SK-N-MC (cell line): ENCODE measurements around the gene SLC4A1.
"Not testable (repeated sequence)": the region's sequence is repeated elsewhere in the genome, so short reads cannot be mapped to it uniquely, and the experiment has no call there.

ENCODE experiments used
- DNase-seq: peaks from one replicate; pipeline ENCODE4 v3.0.0-alpha.2; 2011; ENCODE audit warnings: low read depth, low spot score
- H3K27ac ChIP-seq: fragments of 200-600 bp; sonication (generic); 2 replicates; pipeline ENCODE4 v1.5.1; 2016; ENCODE audit warnings: mixed run types
- H3K36me3 ChIP-seq: fragments of 200-600 bp; sonication (generic); 2 replicates; pipeline ENCODE4 v1.6.1; 2017; ENCODE audit warnings: antibody characterized with exemption, low read length, mixed read lengths; ENCODE audit not compliant: insufficient read depth
- H3K4me3 ChIP-seq: fragments of 200-600 bp; sonication (generic); 2 replicates; pipeline ENCODE4 v1.5.1; 2016
- H3K9ac ChIP-seq: fragments of 200-600 bp; sonication (generic); 2 replicates; pipeline ENCODE4 v1.8.0; 2017; ENCODE audit warnings: mixed run types, mixed read lengths; ENCODE audit not compliant: insufficient read length
- H3K9me3 ChIP-seq: fragments of 200-600 bp; sonication (generic); 2 replicates; pipeline ENCODE4 v1.6.1; 2017; ENCODE audit warnings: low read depth, mild to moderate bottlenecking, antibody characterized with exemption, low read length, moderate library complexity, mixed read lengths
- EZH2 ChIP-seq: fragments of 200-600 bp; sonication (generic); IDR thresholded peaks from one replicate; pipeline ENCODE4 v1.6.1; 2017; ENCODE audit warnings: antibody characterized with exemption
- FOXP2 ChIP-seq: optimal IDR thresholded peaks from 2 replicates; pipeline ENCODE3; 2011; ENCODE audit warnings: mild to moderate bottlenecking, moderate library complexity; ENCODE audit not compliant: insufficient read depth; ENCODE audit errors: extremely low read length, control extremely low read depth
- POLR2AphosphoS5 ChIP-seq: IDR thresholded peaks from 2 replicates; pipeline ENCODE4 v1.6.1; 2012; ENCODE audit warnings: mild to moderate bottlenecking, low read depth, low read length, borderline replicate concordance

The SLC4A1 gene

DNA sequence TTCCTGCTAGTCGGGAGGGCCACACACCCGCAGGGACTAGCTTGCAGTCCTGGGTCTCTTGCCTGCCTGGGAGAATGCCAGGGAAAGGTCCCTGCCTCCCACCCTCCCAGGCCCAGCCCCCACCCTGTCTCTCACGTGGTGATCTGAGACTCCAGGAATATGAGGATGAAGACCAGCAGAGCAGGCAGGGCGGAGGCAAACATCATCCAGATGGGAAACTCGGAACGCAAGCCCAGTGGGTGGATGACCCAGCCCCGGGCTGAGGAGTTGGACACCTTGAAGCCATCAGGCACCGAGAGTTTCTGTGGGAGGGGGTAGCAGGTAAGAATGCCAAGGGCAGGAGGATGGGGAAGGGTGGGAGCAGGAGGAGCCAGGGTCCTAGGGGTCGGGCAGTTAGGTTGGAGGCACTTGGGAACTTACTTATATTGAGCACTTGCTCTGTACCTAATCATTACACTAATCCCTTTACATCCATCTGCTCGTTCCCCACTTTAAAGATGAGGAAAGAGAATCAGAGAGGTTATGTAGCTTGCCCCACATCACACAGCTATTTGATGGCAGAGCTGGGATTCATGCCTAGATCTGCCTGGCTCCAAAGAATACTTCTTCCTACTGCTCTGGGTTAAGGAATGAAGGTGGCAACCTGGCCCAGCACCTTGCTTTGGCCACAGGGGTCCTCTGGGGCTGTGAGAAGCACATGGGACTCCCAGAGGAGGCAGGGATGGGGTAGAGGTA, 13.4 kb downstream of the SLC4A1 start:
- H3K9me3 ChIP-seq: no peaks in the 10 kb centered on the region
- H3K36me3 ChIP-seq: no peaks in the 10 kb centered on the region
- no peak for TF ChIP-seq POLR2AphosphoS5
- TF ChIP-seq FOXP2: no peak
- H3K9ac ChIP-seq: no peak overlapping the region
- no peak overlapping the region for H3K27ac ChIP-seq
- DNase-seq: no peak
- no peak overlapping the region for H3K4me3 ChIP-seq

DNA sequence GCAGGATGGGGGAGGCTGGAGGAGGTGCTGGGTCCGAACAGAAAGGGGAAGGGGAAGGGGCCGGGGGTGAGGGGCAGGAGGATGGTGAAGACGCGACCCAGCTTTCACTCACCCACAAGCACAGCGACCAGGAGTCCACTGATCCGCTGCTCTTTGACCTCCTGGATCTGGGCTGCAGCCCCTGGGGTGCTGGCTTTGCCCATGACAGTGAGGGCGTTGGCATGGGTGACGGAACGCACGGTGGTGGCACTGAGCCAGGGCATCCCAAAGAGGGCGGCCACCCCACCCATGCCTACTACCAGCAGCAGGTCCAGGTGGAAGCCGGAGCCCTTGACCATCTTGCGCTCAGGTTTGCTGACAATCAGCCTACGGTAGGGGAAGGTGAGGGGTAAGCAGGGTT, 14.9 kb downstream of the SLC4A1 start:
- Histone ChIP-seq H3K36me3 (no peaks in the 10 kb centered on the region), H3K9me3 (no peaks in the 10 kb centered on the region), H3K9ac (no peak overlapping the region), H3K4me3 (no peak overlapping the region), H3K27ac (no peak overlapping the region)
- no peak for DNase-seq
- TF ChIP-seq EZH2: no peak
- no peak for TF ChIP-seq FOXP2
- TF ChIP-seq POLR2AphosphoS5: no peak

DNA sequence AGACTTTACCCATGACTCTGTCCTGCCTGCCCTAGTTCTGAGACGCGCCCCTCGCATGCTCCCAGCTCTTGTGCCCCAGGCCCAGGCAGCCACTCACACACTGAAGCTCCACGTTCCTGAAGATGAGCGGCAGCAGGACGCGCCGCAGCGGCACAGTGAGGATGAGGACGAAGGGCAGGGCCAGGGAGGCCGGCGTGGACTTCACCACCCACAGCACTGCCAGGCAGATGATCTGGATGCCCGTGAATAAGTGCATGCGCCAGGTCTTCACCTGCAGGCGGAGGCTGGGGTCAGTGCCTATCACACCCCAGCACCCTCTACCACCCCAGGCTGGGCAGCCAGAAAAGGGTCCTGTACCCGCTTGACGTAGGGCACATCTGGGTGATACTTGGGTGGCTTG, 16.9 kb downstream of the SLC4A1 start:
- H3K9me3 ChIP-seq: no peaks in the 10 kb centered on the region

DNA sequence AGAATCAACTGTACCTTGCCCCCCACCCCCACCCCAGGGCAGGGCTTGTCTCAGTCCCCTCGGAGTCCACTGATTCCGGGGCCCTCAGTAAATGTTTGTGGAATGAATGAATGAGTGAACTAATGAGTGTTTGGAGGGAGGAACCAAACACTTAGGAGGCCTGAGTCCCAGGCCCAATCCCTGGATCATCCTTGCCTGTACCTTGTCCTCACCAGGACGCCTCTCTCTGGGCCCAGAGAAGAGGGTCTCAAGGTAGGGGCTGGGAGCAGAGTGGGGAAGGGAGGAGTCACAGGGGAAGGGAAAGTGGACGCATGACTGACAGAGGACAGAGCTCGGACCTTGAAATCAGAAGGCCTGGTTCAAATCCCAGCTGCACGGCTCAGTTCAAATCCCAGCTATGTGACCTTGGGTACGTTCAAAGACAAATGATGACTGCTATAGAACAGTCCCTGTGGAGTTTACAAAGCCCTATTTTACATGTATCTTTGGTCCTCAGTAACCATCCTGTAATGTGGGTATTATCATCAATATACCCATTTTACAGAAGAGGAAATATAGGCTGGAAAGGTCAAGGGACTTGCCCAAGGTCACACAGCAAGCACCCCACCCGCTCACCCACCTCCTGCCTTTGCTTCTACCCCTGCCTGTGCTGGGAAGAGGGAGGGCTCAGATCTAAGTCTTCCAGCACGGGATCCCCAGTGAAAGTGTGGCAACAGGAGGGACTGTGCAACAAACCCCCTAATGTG, 18.3 kb downstream of the SLC4A1 start:
- Histone ChIP-seq H3K36me3 (no peaks in the 10 kb centered on the region), H3K9ac (no peak overlapping the region), H3K9me3 (no peaks in the 10 kb centered on the region), H3K4me3 (no peak overlapping the region), H3K27ac (no peak overlapping the region)
- DNase-seq: no peak
- TF ChIP-seq FOXP2: no peak
- TF ChIP-seq EZH2: no peak
- TF ChIP-seq POLR2AphosphoS5: no peak

More for the DNA sequence above, 16.9 kb downstream of the SLC4A1 start:
- no peaks in the 10 kb centered on the region for H3K36me3 ChIP-seq
- no peak overlapping the region for H3K4me3 ChIP-seq
- TF ChIP-seq EZH2 (no peak), POLR2AphosphoS5 (no peak), FOXP2 (no peak)
- H3K9ac ChIP-seq: no peak overlapping the region
- H3K27ac ChIP-seq: no peak overlapping the region
- DNase-seq: no peak

DNA sequence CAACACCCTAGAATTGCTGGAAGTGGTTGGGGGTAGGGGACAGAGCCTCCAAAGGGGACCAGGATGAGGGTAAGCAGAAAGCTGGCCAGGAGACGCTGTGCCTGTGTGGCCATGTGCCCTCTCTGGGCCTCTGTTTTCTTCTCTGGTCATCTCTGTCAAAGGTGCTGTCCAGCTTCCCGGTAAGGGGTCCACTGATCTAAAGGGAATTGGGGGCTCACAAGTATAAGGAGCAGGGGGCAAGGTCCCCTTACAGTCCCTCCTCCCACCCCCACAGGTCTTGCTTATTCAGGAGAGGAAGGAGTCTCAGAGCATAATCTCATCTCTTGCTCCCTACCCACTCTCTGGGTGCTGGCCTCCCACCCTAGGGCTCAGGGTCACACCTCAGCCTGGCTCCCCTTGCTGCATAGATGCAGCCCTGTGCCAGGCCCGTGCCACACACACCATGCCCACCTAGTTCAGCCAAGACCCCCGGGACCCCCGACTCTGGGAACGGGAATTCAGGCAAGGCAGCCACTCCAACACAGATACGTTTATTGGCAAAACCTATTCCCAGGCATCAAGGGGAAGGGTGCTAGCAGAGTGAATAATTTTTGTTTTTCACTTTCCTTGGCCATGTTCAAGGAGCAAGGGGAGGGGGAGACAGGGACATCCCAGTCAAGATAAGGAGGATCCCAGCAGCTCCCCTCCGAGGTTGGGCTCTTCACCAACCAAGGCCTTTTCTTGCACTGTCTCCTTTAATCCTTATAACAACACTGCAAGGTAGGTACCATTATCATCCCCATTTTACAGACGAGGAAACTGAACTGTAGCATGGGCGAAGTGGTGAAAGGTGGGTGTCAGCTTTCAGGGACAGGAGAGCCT, 19.8 kb downstream of the SLC4A1 start:
- Histone ChIP-seq H3K36me3 (no peaks in the 10 kb centered on the region), H3K9ac (no peak overlapping the region), H3K9me3 (no peaks in the 10 kb centered on the region), H3K27ac (no peak overlapping the region), H3K4me3 (no peak overlapping the region)
- no peak for TF ChIP-seq FOXP2
- DNase-seq: no peak

DNA sequence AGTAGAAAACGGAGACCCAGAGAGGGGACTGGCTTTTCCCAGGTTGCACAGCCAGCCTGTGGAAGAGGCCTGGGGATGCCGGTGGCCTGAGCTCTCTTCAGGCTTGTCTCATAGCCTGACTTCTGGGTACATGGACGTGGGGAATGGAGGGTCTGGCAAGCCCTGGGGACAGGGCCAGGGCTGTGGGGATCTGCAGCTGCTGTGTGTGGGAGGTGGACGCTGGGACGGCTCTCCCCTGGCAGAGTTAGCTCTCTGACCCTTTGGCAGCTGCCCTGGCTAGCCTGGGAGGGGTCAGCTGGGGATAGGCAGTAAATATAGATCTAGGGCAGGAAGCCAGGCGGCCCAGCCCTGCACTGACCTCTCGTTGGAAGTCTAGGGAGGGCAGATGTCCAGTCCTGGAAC, 20.5 kb downstream of the SLC4A1 start:
- no peak overlapping the region for H3K27ac ChIP-seq
- TF ChIP-seq POLR2AphosphoS5 (no peak), FOXP2 (no peak), EZH2 (no peak)
- no peak overlapping the region for H3K9ac ChIP-seq
- H3K4me3 ChIP-seq: no peak overlapping the region
- DNase-seq: no peak
- H3K9me3 ChIP-seq: no peaks in the 10 kb centered on the region
- H3K36me3 ChIP-seq: no peaks in the 10 kb centered on the region

DNA sequence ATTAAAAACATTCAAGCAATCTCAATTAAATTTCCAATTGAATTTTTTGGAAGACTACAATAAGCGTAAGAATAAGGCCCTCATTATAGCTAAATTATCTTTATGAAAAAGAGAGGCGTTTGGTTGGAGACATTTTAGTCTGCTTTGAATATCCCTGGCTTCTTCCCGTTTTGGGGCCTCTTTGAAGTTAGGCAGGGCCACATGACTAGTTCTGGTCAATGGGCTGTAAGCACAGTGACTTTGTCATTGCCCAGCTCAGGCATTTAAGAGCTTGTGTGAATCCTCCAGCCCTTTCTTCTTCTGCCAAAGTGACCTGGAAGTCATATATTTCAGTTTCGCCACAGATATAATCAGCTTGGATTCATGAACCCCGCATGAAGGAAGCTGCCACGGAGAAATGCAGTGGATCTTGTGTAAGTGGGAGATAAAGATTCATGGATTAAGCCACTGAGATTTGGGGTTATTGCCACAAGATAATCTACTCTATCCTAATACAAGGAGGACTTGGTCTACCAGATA, 26.8 kb downstream of the SLC4A1 start:
- no peaks in the 10 kb centered on the region for H3K9me3 ChIP-seq
- H3K27ac ChIP-seq: no peak overlapping the region
- no peak for DNase-seq
- H3K9ac ChIP-seq: no peak overlapping the region
- TF ChIP-seq EZH2 (no peak), POLR2AphosphoS5 (no peak), FOXP2 (no peak)
- no peaks in the 10 kb centered on the region for H3K36me3 ChIP-seq
- H3K4me3 ChIP-seq: no peak overlapping the region

DNA sequence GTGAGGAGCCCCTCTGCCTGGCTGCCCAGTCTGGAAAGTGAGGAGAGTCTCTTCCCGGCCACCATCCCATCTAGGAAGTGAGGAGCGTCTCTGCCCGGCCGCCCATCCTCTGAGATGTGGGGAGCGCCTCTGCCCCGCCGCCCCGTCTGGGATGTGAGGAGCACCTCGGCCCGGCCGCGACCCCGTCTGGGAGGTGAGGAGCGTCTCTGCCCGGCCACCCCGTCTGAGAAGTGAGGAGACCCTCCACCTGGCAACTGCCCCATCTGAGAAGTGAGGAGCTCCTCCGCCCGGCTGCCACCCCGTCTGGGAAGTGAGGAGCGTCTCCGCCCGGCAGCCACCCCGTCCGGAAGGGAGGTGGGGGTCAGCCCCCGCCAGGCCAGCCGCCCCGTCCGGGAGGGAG, 30.0 kb downstream of the SLC4A1 start:
- not testable (repeated sequence) for DNase-seq, H3K9ac ChIP-seq, H3K27ac ChIP-seq, H3K36me3 ChIP-seq, H3K9me3 ChIP-seq, H3K4me3 ChIP-seq

DNA sequence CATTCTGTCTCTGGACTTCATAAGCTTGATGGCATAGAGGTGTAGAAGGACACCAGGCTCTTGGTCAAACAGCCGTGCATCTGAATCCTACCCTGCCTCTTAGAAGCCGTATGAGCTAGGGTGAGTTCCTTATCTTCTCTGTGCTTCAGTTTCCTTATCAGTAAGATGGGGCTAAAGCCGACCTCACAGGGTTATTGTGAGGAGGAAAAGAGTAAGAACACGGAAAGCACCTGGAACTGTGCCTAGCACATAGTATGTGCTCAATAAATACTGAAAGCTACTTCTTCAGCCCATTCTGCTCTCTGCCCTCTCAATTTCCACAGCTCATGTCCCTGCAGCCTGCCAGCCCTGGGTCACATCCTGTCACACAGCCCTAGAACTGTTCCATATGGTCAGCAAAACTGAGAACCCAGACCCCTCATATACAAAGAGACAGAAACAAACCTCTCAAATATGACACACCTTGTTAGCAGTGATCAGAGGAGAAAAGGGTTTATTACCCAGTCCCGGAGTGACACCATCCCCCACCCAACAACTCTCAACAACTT, 31.4 kb downstream of the SLC4A1 start:
- H3K4me3 ChIP-seq: no peak overlapping the region
- TF ChIP-seq FOXP2 (no peak), EZH2 (no peak), POLR2AphosphoS5 (no peak)
- H3K36me3 ChIP-seq: no peaks in the 10 kb centered on the region
- H3K27ac ChIP-seq: no peak overlapping the region
- DNase-seq: no peak
- no peaks in the 10 kb centered on the region for H3K9me3 ChIP-seq
- H3K9ac ChIP-seq: no peak overlapping the region
